Measurements from ENCODE around the gene CCDC170. TPM values are rescaled to one million over a fixed set of nuclear protein-coding genes. Genes with fewer than 3 reads are reported as not detected.

Gene CCDC170
- total RNA-seq, 5 donors from 2014 or later (not counting 1 experiment from before 2014, with no cell fraction given): 0.07 to 0.32 TPM; not detected in 3

DNA sequence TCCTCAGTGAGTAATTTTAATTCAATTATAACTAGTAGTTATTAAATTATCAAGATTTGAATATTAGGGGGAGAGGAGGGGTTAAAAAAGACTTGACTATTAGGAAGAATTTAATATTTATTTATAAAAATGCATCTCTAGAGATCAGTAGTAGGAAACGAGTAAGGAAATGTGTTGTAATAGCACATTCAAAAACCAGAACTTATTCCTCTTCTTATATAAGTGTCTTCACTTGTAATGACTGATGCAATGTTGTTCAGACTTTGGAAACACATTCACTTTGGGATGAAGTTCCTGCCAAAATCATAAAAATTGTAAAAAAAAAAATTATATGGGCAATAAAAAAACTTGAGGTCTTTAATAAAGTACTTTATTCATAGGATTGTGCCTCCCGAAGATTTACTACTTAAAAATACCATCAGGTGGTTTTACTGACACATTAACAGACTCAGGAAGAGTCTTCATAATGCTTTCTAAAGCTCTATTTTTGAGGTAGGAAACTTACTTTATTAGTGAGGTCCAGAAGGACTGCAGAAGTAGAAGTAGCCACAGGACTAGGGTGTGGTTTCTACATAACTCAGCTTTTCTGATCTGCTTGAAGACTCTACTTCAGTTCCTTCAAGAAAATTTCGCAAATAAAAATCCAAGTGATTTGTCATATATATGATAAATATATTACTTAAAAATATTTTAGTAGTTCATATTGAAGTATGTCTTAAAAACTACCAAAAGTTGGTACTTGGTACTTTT lies 59.8 kb downstream of the CCDC170 start:
- ChIA-PET POLR2A (no interaction called here), CTCF (no interaction called here)
- Histone ChIP-seq H3K4me1 (ENCODE audit: control insufficient read depth in 1 of 2, extremely low read depth in 1 of 2, insufficient read depth in 2 of 2, low read length in 2 of 2) (no peaks in the 10 kb centered on the region), H3K27ac (ENCODE audit: low read length) (no peak overlapping the region), H3K27me3 (replicated peaks in 1 of 2; ENCODE audit: control insufficient read depth in 2 of 2, extremely low read depth in 1 of 2, insufficient read depth in 2 of 2, low read length in 1 of 2) (no peaks in the 10 kb centered on the region), H3K36me3 (ENCODE audit: control insufficient read depth in 2 of 2, extremely low read depth in 1 of 2, insufficient read depth in 1 of 2, low read length in 1 of 2) (no peaks in the 10 kb centered on the region), H3K9me3 (no peaks in the 10 kb centered on the region), H3K4me3 (ENCODE audit: control insufficient read depth in 1 of 2, extremely low read depth in 1 of 2, low read length in 1 of 2) (no peak overlapping the region)
- DNase-seq: no peak
- Mint-ChIP-seq H3K36me3 (no peaks in the 10 kb centered on the region), H3K4me3 (no peak overlapping the region), H3K27ac (no peak overlapping the region), H3K4me1 (no peaks in the 10 kb centered on the region), H3K27me3 (no peaks in the 10 kb centered on the region), H3K9me3 (peaks cover 4 to 9% (median 7%) of the 10 kb centered on the region in 3 donors)
- no CpG with 5 or more reads among the region's 3 CpGs for whole genome bisulfite sequencing (ENCODE audit: insufficient coverage)
- ATAC-seq (replicated peaks in 1 of 4): no peak

- POLR2A ChIA-PET: no interaction called here
- Mint-ChIP-seq H3K4me1 (no peaks in the 10 kb centered on the region), H3K4me3 (no peak overlapping the region), H3K36me3 (no peaks in the 10 kb centered on the region), H3K9me3 (peaks cover 24 to 45% (median 35%) of the 10 kb centered on the region in 3 donors), H3K27ac (no peak overlapping the region), H3K27me3 (peaks cover 0 to 6% of the 10 kb centered on the region in 2 donors)
- ATAC-seq (replicated peaks in 1 of 4) (no peak), DNase-seq (no peak)
- CTCF ChIA-PET: interaction anchor here in 1 of 2 donors (0.7 kb wide), 1 partner anchor 24 kb away, joined by 3 read pairs; no protein-coding TSS in a partner anchor
- Histone ChIP-seq H3K36me3 (ENCODE audit: control insufficient read depth in 2 of 2, extremely low read depth in 1 of 2, insufficient read depth in 1 of 2, low read length in 1 of 2) (no peaks in the 10 kb centered on the region), H3K27me3 (replicated peaks in 1 of 2; ENCODE audit: control insufficient read depth in 2 of 2, extremely low read depth in 1 of 2, insufficient read depth in 2 of 2, low read length in 1 of 2) (peaks cover 0 to 16% of the 10 kb centered on the region in 2 experiments), H3K4me1 (ENCODE audit: control insufficient read depth in 1 of 2, extremely low read depth in 1 of 2, insufficient read depth in 2 of 2, low read length in 2 of 2) (no peaks in the 10 kb centered on the region), H3K4me3 (ENCODE audit: control insufficient read depth in 1 of 2, extremely low read depth in 1 of 2, low read length in 1 of 2) (no peak overlapping the region), H3K27ac (ENCODE audit: low read length) (no peak overlapping the region), H3K9me3 (no peaks in the 10 kb centered on the region)
Measured at GRCh38 chr6:151561238-151561637, 67.4 kb downstream of the CCDC170 start.

DNA sequence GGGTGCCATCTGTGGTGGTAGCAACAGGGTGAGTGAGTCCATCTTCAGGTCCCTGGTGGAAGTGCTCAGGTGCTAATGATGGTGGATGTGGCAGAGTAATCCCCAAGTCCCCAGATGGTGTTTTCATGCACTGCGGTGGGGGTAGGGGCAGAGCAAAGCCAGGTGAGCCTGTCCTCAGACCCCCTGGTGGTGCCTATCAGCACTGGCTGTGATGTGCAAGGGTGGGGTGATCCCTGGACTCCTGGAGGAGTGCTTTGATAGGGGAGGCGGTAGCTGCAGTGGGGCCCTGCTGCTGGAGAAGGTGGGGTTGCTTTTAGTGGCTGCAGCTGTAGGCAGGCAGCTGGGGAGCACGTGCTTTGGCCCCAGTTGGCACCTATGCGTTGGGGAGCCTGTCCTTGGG lies 70.8 kb downstream of the CCDC170 start:
- ChIA-PET POLR2A (interaction anchor here in 1 of 2 donors (0.6 kb wide), 1 partner anchor 686 kb away, joined by 3 read pairs; no protein-coding TSS in a partner anchor), CTCF (no interaction called here)
- H3K4me3 ChIP-seq (ENCODE audit: control insufficient read depth in 1 of 2, extremely low read depth in 1 of 2, low read length in 1 of 2): no peak overlapping the region
- H3K4me1 ChIP-seq (ENCODE audit: control insufficient read depth in 1 of 2, extremely low read depth in 1 of 2, insufficient read depth in 2 of 2, low read length in 2 of 2): no peaks in the 10 kb centered on the region
- WGBS (ENCODE audit: insufficient coverage): 68% methylated on average over 4 of the region's 4 CpGs
- H3K9me3 ChIP-seq: no peaks in the 10 kb centered on the region
- peaks cover 0 to 16% of the 10 kb centered on the region in 2 experiments for H3K27me3 ChIP-seq (replicated peaks in 1 of 2; ENCODE audit: control insufficient read depth in 2 of 2, extremely low read depth in 1 of 2, insufficient read depth in 2 of 2, low read length in 1 of 2)
- no peaks in the 10 kb centered on the region for H3K4me1 Mint-ChIP-seq
- H3K9me3 Mint-ChIP-seq: peaks cover 22 to 37% (median 35%) of the 10 kb centered on the region in 3 donors
- H3K27me3 Mint-ChIP-seq: peaks cover 0 to 13% of the 10 kb centered on the region in 2 donors
- H3K36me3 ChIP-seq (ENCODE audit: control insufficient read depth in 2 of 2, extremely low read depth in 1 of 2, insufficient read depth in 1 of 2, low read length in 1 of 2): no peaks in the 10 kb centered on the region
- no peak overlapping the region for H3K4me3 Mint-ChIP-seq
- no peak for ATAC-seq (replicated peaks in 1 of 4)
- H3K36me3 Mint-ChIP-seq: no peaks in the 10 kb centered on the region
- no peak overlapping the region for H3K27ac Mint-ChIP-seq
- no peak for DNase-seq
- H3K27ac ChIP-seq (ENCODE audit: low read length): no peak overlapping the region

DNA sequence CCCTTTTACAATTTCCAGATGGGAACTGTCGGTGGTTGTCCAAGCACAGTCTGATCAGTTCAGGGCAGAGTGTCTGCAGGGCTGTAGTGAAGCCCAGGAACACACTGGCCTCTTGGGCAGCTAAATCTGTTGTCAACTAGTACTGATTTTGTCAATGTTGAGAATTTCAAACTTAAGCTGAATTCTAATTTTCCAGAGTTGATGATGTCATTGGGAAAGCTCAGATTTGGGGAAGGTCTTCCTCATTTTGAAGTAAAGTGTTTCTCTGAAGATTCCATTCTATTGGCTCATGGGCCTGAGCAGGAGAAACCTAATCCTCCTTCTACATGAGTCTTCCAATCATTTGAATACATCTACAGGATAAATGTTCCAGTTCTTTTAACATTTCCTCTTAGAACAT lies 72.1 kb downstream of the CCDC170 start:
- ATAC-seq (replicated peaks in 1 of 4) (no peak), DNase-seq (no peak)
- H3K4me3 ChIP-seq (ENCODE audit: control insufficient read depth in 1 of 2, extremely low read depth in 1 of 2, low read length in 1 of 2): no peak overlapping the region
- no peaks in the 10 kb centered on the region for H3K9me3 ChIP-seq
- no peaks in the 10 kb centered on the region for H3K4me1 ChIP-seq (ENCODE audit: control insufficient read depth in 1 of 2, extremely low read depth in 1 of 2, insufficient read depth in 2 of 2, low read length in 2 of 2)
- Mint-ChIP-seq H3K36me3 (no peaks in the 10 kb centered on the region), H3K27me3 (peaks cover 0 to 13% of the 10 kb centered on the region in 2 donors), H3K27ac (no peak overlapping the region), H3K9me3 (peaks cover 16 to 25% (median 25%) of the 10 kb centered on the region in 3 donors), H3K4me3 (no peak overlapping the region), H3K4me1 (no peaks in the 10 kb centered on the region)
- H3K27me3 ChIP-seq (replicated peaks in 1 of 2; ENCODE audit: control insufficient read depth in 2 of 2, extremely low read depth in 1 of 2, insufficient read depth in 2 of 2, low read length in 1 of 2): peaks cover 0 to 16% of the 10 kb centered on the region in 2 experiments
- ChIA-PET CTCF (no interaction called here), POLR2A (no interaction called here)
- WGBS (ENCODE audit: insufficient coverage): 90% methylated on average over 1 of the region's 1 CpG
- H3K27ac ChIP-seq (ENCODE audit: low read length): no peak overlapping the region
- no peaks in the 10 kb centered on the region for H3K36me3 ChIP-seq (ENCODE audit: control insufficient read depth in 2 of 2, extremely low read depth in 1 of 2, insufficient read depth in 1 of 2, low read length in 1 of 2)

- no peak for ATAC-seq (replicated peaks in 1 of 4)
- WGBS (ENCODE audit: insufficient coverage): no CpG with 5 or more reads among the region's 2 CpGs
- no peak overlapping the region for H3K27ac Mint-ChIP-seq
- no peak overlapping the region for H3K4me3 Mint-ChIP-seq
- H3K9me3 Mint-ChIP-seq: peaks cover 16 to 20% (median 19%) of the 10 kb centered on the region in 3 donors
- ChIA-PET CTCF (no interaction called here), POLR2A (no interaction called here)
- H3K36me3 Mint-ChIP-seq: no peaks in the 10 kb centered on the region
- H3K9me3 ChIP-seq: no peaks in the 10 kb centered on the region
- H3K4me1 Mint-ChIP-seq: no peaks in the 10 kb centered on the region
- no peak overlapping the region for H3K27ac ChIP-seq (ENCODE audit: low read length)
- H3K4me3 ChIP-seq (ENCODE audit: control insufficient read depth in 1 of 2, extremely low read depth in 1 of 2, low read length in 1 of 2): no peak overlapping the region
- H3K27me3 ChIP-seq (replicated peaks in 1 of 2; ENCODE audit: control insufficient read depth in 2 of 2, extremely low read depth in 1 of 2, insufficient read depth in 2 of 2, low read length in 1 of 2): peaks cover 0 to 16% of the 10 kb centered on the region in 2 experiments
- H3K27me3 Mint-ChIP-seq: peaks cover 0 to 13% of the 10 kb centered on the region in 2 donors
- H3K4me1 ChIP-seq (ENCODE audit: control insufficient read depth in 1 of 2, extremely low read depth in 1 of 2, insufficient read depth in 2 of 2, low read length in 2 of 2): no peaks in the 10 kb centered on the region
- H3K36me3 ChIP-seq (ENCODE audit: control insufficient read depth in 2 of 2, extremely low read depth in 1 of 2, insufficient read depth in 1 of 2, low read length in 1 of 2): no peaks in the 10 kb centered on the region
- no peak for DNase-seq
Measured at GRCh38 chr6:151566557-151566956, 72.7 kb downstream of the CCDC170 start.

GRCh38 chr6:151576633-151577032 lies 82.8 kb downstream of the CCDC170 start:
- H3K36me3 Mint-ChIP-seq: no peaks in the 10 kb centered on the region
- POLR2A ChIA-PET: no interaction called here
- WGBS (ENCODE audit: insufficient coverage): 97% methylated on average over 7 of the region's 8 CpGs

More at GRCh38 chr6:151576633-151577032, 82.8 kb downstream of the CCDC170 start:
- no peaks in the 10 kb centered on the region for H3K4me1 ChIP-seq (ENCODE audit: control insufficient read depth in 1 of 2, extremely low read depth in 1 of 2, insufficient read depth in 2 of 2, low read length in 2 of 2)
- peaks cover 0 to 4% of the 10 kb centered on the region in 2 experiments for H3K27me3 ChIP-seq (replicated peaks in 1 of 2; ENCODE audit: control insufficient read depth in 2 of 2, extremely low read depth in 1 of 2, insufficient read depth in 2 of 2, low read length in 1 of 2)
- CTCF ChIA-PET: no interaction called here
- H3K4me3 ChIP-seq (ENCODE audit: control insufficient read depth in 1 of 2, extremely low read depth in 1 of 2, low read length in 1 of 2): no peak overlapping the region
- H3K4me1 Mint-ChIP-seq: no peaks in the 10 kb centered on the region
- ATAC-seq (replicated peaks in 1 of 4) (no peak), DNase-seq (no peak)
- no peaks in the 10 kb centered on the region for H3K9me3 ChIP-seq
- H3K9me3 Mint-ChIP-seq: no peaks in the 10 kb centered on the region
- no peaks in the 10 kb centered on the region for H3K36me3 ChIP-seq (ENCODE audit: control insufficient read depth in 2 of 2, extremely low read depth in 1 of 2, insufficient read depth in 1 of 2, low read length in 1 of 2)
- H3K4me3 Mint-ChIP-seq: no peak overlapping the region
- H3K27me3 Mint-ChIP-seq: peaks cover 3 to 8% of the 10 kb centered on the region in 2 donors
- H3K27ac Mint-ChIP-seq: no peak overlapping the region
- H3K27ac ChIP-seq (ENCODE audit: low read length): no peak overlapping the region

Measured in T-cell (primary cell).